Ascending aorta (tissue), 2 donors: ENCODE measurements around the gene APMAP. TPM values are rescaled to one million over a fixed set of nuclear protein-coding genes. Genes with fewer than 3 reads are reported as not detected.

Experiments
- DNase-seq, 2 donors: peaks; one replicate each; pipeline ENCODE4 v3.0.0-alpha.2; 2019; ENCODE audit warnings: low spot score in 2 of 2
- H3K27ac ChIP-seq, 2 donors: fragments of 200-600 bp; sonication (generic); one replicate each; pipeline ENCODE4 v1.5.1; 2016 to 2017; ENCODE audit warnings: mild to moderate bottlenecking in 1 of 2
- H3K27me3 ChIP-seq: fragments of 200-600 bp; sonication (generic); one replicate; pipeline ENCODE4 v1.5.1; 2017
- H3K36me3 ChIP-seq, 2 donors: fragments of 200-600 bp; sonication (generic); one replicate each; pipeline ENCODE4 v1.5.1; 2016
- H3K4me1 ChIP-seq, 2 donors: fragments of 200-600 bp; sonication (generic); one replicate each; pipeline ENCODE4 v1.5.1; 2016 to 2017; ENCODE audit warnings: mild to moderate bottlenecking in 1 of 2
- H3K4me3 ChIP-seq, 2 donors: fragments of 200-600 bp; sonication (generic); one replicate each; pipeline ENCODE4 v1.5.1; 2016 to 2017; ENCODE audit warnings: mild to moderate bottlenecking in 1 of 2
- H3K9me3 ChIP-seq, 2 donors: fragments of 200-600 bp; sonication (generic); one replicate each; pipeline ENCODE4 v1.5.1; 2016
- CTCF ChIP-seq, 3 experiments: fragments of 200-600 bp in 2 of 3; fragments of 450-650 bp in 1 of 3; sonication (generic) in 2 of 3; IDR thresholded peaks; one replicate each; pipeline ENCODE4 v1.5.1; 2016 to 2019; ENCODE audit warnings: antibody characterized with exemption in 3 of 3, mild to moderate bottlenecking in 1 of 3, moderate library complexity in 1 of 3
- intact Hi-C: fragments of 100-400 bp; cut with DNase I; formaldehyde crosslinking; loops from one replicate; pipeline ENCODE4 v1.15.1; 2023
- total RNA-seq: library from RNA; depleted of rRNA; stranded (reverse); fragments of >200 nt; gene quantifications from one replicate; pipeline ENCODE4 v1.1.0, GENCODE V29; 2016

The APMAP gene
- total RNA-seq, 1 donor from 2014 or later, result 44.8 TPM

GRCh38 chr20:25018841-25019240, 26.3 kb upstream of the APMAP start:
- peak in 1 of 2 donors; percentile 35 for DNase-seq
- no peak for TF ChIP-seq CTCF (IDR thresholded peaks at IDR 0.05)
- Histone ChIP-seq H3K9me3 (no peaks in the 10 kb centered on the region), H3K27ac (no peak overlapping the region), H3K4me1 (no peaks in the 10 kb centered on the region), H3K27me3 (no peaks in the 10 kb centered on the region), H3K36me3 (peaks cover 42 to 55% of the 10 kb centered on the region in 2 donors), H3K4me3 (no peak overlapping the region)
- intact Hi-C loops, result no loop called here

- no peak for TF ChIP-seq CTCF (IDR thresholded peaks at IDR 0.05)
- Histone ChIP-seq H3K27me3 (no peaks in the 10 kb centered on the region), H3K27ac (no peak overlapping the region), H3K4me1 (no peaks in the 10 kb centered on the region), H3K9me3 (no peaks in the 10 kb centered on the region), H3K4me3 (no peak overlapping the region), H3K36me3 (peaks cover 47 to 59% of the 10 kb centered on the region in 2 donors)
- DNase-seq, result peak in 1 of 2 donors; percentile 33
- intact Hi-C loops, result no loop called here
These were observed 25.9 kb upstream of the APMAP start for GRCh38 chr20:25018425-25018824.

DNA sequence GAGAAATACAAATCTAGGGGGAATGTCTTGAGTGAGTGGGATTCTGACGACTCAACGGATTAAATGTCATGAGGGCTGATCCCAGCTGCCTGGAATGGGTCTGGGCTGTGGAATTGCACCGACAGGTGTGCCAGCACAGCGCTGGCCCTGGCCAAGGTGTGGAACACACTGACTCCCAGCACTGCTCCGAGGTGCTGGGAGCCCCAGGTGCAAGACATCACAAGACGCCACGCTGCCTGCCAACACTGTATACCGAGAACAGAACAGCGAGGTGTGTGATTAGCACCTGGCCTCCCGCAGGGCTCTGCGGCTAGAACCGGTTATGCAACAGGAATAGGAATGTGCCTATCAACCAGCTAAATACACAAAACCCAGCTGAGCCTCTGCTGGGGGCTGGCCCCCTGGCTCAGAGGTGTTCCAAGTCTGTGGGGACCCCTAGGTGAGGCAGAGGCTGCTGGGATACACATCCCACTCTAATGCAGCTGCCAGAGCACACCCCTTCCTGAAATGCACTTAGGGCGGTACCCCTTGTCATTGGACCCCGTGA, 24.8 kb upstream of the APMAP start:
- Histone ChIP-seq H3K27me3 (no peaks in the 10 kb centered on the region), H3K4me1 (no peaks in the 10 kb centered on the region), H3K27ac (no peak overlapping the region), H3K4me3 (no peak overlapping the region), H3K36me3 (peaks cover 54 to 70% of the 10 kb centered on the region in 2 donors), H3K9me3 (no peaks in the 10 kb centered on the region)
- TF ChIP-seq CTCF (IDR thresholded peaks at IDR 0.05), result no peak
- intact Hi-C loops, result no loop called here
- DNase-seq, result peak in 1 of 2 donors; percentile 53

DNA sequence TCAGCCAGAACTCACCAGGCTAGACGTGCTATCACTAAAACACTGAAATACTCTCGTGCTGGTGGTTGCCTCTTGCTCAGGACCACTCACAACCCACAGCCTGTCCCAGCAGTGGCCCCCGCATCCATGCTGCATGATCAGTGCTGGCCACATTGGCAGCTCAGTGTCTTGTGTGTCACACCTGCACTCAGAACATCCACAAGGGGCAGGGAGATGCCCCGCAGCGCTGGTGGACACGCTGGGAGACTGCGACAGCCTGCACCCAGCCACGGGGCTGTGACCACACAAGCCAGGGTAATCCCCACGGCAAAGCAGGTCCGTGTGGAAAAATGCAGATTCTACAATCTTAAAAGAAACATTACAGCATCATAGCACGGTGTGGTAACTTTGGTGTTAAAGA, 23.9 kb upstream of the APMAP start:
- H3K27me3 ChIP-seq, result no peaks in the 10 kb centered on the region
- peak in 1 of 2 donors; percentile 39 for DNase-seq
- no peaks in the 10 kb centered on the region for H3K4me1 ChIP-seq
- peaks cover 61 to 79% of the 10 kb centered on the region in 2 donors for H3K36me3 ChIP-seq
- H3K4me3 ChIP-seq, result no peak overlapping the region
- H3K9me3 ChIP-seq, result no peaks in the 10 kb centered on the region
- intact Hi-C loops, result no loop called here
- no peak overlapping the region for H3K27ac ChIP-seq
- TF ChIP-seq CTCF (IDR thresholded peaks at IDR 0.05), result no peak

GRCh38 chr20:25015986-25016385, 23.4 kb upstream of the APMAP start:
- Histone ChIP-seq H3K27me3 (no peaks in the 10 kb centered on the region), H3K36me3 (peaks cover 66 to 84% of the 10 kb centered on the region in 2 donors), H3K27ac (no peak overlapping the region), H3K4me1 (no peaks in the 10 kb centered on the region), H3K9me3 (no peaks in the 10 kb centered on the region), H3K4me3 (no peak overlapping the region)
- no peak for DNase-seq
- intact Hi-C loops, result no loop called here
- TF ChIP-seq CTCF (IDR thresholded peaks at IDR 0.05), result no peak

DNA sequence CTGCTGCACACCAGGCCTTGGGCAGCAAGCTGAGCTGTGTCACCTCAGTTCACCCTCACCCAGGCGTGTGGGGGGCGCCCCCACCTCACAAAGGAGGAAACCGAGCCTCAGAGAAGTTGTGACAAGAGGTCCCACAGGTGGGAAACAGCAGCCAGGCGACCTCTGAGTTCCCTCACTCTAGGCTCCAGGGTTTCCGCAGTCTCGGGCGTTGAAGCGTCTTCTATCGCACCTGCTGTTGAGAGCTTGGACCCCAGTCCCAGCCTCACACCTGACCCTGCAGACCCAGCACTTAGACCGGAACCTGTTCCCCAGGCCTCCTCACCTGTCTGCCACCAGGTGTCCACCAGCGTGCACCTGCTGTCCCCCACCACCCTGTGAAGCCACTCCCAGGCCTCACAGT, 22.3 kb upstream of the APMAP start:
- Histone ChIP-seq H3K27me3 (no peaks in the 10 kb centered on the region), H3K9me3 (no peaks in the 10 kb centered on the region), H3K36me3 (peaks cover 69 to 88% of the 10 kb centered on the region in 2 donors), H3K4me3 (no peak overlapping the region), H3K27ac (no peak overlapping the region), H3K4me1 (no peaks in the 10 kb centered on the region)
- TF ChIP-seq CTCF (IDR thresholded peaks at IDR 0.05), result no peak
- intact Hi-C loops, result no loop called here
- DNase-seq, result peak in 1 of 2 donors; percentile 49
